HG02973 (cell line): ENCODE results near the gene NUDT16L1.

Experiments
- ATAC-seq: cut with Tn5 transposase; IDR thresholded peaks from one replicate; pipeline ENCODE4 v1.9.1; 2021; ENCODE audit warnings: moderate library complexity; ENCODE audit not compliant: unreplicated experiment

NUDT16L1 gene

DNA sequence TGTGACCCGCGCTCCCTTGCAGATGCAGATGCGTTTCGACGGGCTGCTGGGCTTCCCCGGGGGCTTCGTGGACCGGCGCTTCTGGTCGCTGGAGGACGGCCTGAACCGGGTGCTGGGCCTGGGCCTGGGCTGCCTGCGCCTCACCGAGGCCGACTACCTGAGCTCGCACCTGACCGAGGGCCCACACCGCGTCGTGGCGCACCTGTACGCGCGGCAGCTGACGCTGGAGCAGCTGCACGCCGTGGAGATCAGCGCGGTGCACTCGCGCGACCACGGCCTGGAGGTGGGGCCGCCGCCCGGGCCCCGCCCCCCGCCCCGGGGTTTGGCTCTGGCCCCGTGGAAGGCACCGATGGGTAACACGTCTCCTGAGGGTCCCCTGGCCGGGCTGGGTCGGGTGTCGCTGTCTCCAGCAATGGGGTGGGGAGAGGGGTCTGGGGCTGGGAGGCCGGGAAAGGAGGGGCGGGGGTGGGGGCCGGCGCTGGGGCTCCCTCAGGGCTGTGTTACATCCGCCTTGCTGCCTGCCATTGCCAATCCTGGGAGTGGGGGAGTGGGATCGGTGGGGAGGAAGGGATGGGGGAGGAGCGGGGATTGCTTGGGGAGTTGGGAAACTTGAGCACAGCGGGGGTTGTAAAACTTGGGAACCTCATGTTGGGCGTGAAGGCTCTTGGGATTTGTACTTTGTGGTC is 737 bp downstream of the NUDT16L1 start:
- peak; percentile 1 for ATAC-seq

DNA sequence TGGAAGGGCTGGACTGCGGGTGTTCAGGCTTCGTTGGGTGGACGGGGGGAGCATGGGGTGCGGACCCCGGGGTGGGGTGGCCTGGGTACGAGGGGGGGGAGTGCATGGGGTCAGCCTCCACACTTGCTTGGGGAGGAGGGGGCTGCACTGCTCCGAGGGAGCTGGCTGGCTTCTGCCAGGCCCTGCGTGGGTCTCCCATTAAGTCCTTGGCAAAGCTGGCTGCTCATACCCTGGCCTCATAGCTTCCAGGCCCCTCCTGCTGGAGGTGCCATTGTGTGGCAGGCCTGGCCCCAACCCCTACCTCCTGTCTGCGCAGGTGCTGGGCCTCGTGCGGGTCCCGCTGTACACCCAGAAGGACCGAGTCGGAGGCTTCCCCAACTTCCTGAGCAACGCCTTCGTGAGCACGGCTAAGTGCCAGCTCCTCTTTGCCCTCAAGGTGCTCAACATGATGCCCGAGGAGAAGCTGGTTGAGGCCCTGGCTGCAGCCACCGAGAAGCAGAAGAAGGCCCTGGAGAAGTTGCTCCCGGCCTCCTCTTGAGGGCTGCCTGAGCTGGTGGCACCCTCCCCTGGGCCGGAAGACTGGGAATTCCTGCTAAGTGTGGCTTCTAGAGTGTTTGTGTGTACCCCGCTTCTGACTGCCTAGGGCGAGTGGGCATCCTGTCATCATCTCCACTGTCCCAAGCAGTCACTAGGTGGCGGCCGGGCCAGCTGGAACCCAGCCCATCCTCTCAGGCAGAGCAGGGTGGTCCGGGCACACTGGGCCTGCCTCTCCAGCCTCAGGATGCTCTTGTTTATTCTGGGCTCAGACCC is 1.5 kb downstream of the NUDT16L1 start:
- ATAC-seq = no peak

DNA sequence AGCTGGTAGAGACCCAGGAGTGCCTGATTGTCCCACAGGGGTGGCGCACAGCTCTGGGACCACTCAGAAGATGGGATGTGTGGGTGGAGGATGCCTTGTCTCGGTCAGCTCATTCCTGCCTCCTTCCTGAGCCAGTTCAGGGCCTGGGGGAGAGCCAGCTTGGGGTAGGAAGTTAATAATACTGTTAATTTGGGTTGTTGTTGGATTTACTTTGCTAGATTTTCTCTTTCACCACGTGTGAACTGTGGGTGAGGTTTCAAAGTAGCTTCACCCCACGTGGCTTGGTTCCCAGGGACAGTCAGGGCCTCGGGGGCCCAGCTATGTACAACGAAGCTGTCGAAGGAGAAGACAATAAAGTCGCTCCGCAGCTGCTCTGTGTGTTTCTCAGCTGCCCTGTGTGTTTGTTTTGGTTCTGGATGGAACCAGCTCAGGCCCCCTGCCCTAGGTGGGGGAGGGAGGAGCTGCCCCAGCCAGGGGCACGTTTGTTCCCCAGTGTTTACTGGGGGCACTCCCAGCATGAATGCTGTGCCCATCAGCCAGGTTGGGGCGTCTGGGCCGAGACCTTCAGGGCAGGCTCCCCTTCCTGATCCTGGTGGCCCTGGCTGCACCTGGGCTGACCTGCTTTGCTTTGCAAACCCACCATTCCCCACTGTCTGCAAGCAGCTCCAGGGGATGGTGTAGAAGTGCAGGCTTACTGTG is 2.3 kb downstream of the NUDT16L1 start:
- ATAC-seq = no peak

DNA sequence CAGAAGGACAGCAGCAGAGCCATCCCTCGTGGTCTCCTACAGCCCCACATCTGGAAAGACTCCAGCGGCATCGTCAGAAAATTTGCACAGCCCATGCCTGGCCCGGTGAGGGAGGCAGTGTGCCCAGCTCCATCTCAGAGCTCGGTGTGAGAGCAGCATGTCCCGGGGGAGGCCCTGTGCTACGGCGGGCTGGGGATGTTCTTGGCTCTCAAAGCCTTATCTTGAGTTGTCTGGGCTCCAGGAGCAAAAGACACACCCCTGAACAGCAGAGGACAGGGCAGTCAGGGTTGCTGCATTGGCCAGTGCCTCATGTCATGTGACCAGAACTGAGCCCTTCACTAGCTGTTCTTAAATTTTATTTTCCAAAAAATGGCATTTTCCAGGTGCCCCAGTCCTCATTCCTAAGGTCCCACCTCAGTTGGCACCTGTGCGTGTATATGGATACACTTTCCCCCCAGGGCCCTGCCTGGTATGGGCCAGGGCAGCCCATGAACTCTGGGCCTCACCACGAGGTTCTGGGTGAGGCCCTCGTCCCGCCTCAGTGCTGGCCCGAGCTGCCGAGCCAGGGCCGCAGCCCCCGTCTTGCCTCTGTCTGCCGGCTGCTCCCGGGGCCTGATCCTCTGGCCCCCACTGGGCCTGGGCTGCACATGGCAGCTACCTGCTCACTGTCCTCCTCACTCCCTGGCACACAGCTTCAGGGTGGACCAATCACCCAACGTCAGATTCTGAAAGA is 3.0 kb downstream of the NUDT16L1 start:
- ATAC-seq = no peak

DNA sequence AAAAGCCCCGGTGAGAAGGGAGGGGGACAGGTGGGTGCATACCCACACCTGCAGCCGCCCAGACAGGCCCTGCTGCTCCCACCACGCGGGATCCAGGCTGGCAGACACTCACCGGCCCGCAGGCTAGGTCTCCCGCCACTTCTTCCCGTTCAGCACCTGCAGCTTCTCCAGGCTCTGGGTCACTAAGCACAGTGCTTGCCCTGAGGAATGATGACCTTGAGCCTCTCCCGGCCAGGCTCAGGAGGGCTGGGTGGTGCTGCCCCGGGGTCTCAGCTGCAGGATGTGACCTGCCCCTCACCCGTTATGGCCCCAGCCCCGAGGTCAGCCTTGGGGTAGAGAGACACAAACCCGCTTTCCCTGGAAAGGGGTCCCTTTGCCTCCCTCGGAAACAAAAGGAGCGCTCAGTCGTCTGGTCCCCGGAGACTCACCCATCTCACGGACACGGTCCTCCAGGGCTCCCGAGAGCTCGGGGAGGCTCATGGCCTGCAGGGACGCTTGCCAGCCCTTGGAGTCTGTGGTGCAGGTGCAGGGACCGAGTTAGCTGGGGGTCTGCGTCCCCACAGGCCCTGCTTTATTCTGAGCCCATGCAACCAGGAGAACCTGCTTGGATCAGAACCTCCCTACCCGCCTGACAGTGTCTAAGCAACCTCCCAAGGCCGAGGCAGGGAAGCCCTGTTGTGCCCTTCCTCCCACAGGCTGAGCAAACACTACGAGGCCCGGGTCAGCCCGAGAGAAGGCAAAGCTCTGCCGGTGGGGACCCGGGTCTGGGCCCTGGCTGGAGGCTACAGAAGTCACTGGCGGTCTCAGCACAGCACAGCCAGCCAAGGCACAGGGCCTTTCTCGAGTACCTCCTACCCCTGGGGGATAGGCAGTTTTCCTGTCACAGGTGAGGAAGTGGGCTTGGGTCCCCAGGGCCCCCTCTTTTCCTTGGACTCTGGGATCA is 3.8 kb downstream of the NUDT16L1 start:
- ATAC-seq = no peak

DNA sequence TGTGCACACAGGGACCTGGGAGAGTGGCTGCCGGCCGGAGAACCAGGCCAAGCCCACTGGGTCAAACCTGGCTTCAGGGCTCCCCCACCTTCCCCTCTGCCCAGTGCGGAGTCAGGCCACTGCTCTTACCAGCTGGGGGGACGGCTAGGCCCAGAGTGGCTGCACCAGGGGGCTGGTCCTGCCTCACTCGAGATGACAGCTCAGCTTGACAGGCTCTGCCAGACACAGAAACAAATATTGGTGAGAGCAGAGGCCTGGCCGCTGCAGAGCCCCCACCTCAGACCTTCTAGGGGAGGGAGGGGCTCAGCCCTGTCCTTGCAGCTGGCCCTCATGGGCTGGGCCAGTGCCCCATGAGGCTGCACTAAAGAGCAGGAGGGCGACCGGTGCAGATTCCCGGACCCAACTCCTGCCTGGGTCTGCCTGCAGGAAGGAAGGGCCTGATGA is 4.5 kb downstream of the NUDT16L1 start:
- ATAC-seq = no peak

DNA sequence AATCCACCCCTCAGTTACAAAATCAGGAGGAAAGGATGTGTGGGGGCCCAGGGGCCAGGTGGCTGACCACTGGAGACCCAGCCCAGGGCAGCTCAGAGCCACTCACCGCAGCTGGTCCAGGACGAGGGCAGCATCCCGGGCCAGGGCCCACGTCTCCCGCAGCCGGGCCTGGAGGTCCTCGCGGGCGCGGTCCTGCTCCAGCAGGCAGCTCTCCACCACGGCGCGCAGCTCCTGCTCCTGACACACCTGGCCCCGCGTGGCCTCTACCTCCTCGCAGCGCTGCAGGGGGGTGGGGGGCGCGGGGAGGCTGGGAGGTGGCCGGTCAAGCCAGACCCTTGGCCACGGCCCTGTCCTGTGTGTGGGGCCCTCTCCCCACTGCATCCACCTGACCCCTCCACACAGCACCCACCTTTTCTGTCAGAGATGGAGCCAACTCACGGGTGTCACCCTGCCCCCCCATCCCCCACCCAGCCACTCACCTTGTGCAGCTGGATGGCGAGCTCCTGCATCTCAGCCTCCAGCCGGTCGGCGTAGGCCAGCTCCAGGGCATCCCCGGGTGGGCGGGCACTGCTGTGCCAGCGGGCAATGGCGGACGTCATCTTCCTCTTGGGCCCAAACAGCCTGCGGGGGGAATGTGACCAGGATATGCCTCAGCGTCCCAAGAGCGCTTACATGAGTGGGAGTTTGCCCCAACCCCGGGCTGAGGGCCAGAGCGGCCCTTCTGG is 5.1 kb downstream of the NUDT16L1 start:
- ATAC-seq = no peak

DNA sequence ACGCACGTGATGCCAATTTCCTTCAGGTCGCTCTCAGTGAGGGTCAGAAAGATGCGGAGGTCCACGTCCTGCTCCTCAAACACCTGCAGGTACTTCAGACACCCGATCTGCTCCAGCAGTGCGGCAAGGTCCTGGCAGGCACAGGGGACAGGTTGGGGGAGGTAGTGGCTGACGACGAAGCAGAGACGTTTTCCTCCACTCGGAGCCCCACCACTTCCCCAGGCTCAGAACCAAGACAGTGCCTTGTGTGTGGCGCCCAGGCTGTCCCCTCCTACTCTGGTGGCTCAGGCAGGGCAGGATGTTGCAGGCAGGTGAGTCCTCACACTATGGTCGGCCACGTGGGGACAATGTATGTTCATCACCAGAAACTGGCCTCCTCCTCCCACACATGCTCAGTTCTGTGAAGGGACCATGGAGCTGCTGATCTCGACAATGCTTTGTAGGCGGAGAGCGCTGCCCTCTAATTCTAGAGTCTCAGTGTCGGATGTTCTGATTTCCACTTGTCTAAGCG is 5.7 kb downstream of the NUDT16L1 start:
- ATAC-seq = no peak

DNA sequence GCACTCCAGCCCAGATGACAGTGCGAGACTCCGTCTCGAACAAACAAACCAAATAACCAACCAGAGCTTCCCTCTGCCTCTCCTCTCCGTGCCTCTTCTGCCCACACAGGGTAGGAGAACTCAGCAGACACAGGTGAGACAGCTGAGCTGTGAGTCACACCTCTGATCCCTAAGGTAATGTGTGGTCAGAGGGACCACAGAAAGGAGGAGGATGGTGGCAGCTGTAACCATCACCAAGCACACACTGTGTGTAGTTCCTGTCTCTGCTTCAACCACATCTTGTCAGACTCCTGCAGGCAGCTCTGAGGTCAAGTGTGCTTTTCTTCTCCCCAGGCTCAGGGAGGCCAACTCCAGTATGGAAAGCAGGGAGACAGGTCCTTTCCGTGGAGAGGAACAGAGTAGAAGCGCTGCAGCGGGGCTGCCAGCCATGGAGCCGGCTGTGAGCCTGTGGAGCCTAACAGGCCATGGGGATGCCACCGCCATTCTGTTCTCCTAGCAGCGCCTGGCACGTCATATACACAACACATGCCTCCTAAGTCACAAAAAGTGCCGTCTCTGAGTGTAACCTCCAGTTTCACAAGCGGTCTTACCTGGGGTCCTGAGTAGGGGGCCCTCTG is 7.1 kb downstream of the NUDT16L1 start:
- no peak for ATAC-seq

DNA sequence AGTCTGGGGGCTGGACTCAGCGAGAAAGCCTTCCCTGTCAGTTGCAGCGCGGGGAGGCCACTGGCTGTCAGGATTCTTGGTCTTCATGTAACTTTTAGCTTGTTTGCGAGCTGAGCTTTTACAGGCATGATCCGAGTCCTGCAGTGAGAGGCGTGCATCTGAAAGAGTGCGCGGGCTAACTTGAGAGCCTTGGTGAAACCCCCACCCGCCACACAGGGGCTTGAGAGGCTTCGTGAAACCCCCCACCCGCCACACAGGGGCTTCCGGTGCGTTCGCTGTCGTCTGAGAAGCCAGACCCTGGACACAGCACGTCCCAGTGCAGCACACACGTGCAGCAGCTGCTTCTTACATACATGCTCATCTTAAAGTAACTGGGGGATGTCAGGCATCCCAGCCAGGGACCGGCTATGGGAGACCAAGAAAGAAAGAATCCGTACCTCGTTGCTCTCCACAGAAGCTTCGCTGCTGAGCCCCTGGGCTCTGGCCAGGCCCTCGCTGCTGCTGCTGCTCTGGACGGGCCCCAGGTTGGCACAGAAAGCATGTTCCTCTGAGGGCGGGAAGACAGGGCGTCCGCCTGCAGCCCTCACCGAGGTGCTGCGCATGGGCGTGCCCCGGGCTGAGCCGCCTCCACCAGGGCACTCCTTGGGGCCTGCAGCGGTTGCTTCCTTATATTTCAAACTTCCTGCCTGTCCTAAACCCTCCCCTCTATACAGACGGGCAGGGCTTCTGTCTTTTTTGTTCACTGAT is 7.8 kb downstream of the NUDT16L1 start:
- ATAC-seq = no peak

DNA sequence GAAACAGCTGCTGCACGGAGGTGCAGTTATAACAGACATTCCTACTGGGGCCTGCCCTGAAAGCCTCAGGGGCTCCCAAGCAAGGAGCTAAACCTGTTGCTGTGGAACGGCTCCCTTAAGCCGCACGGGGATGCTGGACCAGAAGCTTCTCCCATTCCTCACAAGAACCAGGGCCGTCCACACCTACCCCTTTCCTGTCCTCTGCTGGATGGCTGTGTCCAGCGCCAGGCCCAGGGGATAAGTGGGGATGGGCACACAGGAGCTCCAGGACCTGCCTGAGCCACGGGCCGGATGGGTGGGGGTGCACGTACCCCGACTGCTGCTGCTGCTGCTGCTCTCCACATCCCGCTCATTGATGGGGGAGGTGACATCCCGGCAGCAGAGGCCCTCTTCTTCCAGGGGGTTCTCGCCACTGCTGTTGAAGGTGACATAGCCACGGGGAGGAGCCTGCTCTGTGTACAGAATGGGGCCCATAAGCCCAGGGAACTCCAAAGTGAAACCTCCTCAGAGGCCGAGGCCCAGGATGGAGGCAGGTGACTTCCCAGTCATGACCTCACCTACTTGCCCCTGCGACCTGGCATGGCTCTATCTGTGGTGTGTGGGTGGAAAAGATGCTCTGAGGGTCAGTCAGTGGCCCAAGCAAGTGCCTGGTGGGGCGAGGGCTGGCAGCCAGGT is 8.6 kb downstream of the NUDT16L1 start:
- ATAC-seq = no peak

DNA sequence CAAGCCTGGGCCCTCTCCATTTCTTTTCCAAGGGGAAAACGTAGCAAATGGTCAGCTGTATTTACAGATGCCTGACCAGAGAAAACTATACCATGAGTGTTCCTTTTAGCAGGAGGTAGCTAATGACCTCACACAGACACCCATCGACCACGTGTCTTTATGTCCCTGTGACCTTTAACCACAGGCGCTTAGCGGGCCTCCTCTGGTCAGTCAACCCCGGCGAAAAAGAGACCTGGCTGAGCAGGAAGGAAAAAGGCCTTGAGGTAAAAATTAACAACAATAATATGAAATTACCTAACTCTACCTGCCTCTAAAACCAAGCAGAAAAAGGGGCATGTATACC is 9.1 kb downstream of the NUDT16L1 start:
- ATAC-seq = no peak

DNA sequence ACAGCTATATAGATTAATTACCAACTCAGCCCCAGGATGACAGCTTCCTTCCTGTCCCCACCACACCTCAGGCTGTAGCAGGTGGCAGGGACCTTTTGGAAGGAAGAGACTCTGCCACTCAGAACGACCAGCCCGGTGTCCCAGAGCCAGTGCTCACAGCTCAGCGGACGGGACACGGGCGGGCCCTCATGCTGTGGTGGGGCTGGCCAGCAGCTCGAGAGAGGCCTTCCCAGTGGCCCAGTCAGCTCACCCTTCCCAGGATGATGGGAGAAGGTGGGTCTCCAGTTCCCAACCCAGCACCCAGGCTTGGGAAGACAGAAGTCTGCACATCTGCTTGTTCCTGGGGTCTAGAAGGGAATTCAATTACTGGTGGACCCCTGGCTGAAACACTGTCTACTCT is 10.5 kb downstream of the NUDT16L1 start:
- ATAC-seq = no peak

DNA sequence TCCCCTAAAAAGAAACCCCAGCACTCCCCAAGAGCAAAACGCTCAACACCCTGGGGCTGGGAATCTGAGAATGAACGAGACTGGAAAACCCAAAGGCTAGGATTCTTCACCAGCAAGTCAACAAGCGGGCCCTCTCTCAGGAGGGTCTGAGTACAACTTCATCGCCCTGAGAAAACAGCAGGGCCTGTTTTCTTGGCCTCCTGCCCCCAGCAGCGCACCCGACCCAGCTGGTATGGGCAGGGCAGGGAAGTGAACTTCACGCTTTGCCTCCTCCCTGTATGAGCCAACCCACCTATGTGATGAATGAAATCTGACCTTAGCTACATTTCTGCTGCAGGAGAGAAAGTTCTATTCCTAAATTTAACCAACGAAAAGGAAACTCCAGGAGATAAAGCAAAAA is 11.1 kb downstream of the NUDT16L1 start:
- ATAC-seq = no peak

DNA sequence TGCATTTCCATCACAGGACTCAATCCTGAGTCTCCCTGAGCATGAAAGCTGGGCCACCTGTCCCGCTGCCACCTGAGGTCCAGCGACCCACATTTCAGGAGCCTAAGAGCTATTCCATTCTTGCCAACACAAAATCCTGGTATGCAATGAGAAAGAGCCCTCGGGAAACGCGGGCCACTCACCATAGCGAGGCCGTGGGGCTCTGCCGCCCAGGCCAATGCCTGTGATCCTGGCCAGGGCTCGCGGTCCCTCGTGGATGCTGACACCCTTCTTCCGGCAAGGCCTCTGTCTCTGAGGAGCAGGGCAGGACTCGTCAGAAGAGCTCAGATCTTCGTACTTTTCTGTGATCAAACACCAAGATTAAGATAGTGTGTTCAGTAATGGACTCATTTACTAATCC is 11.6 kb downstream of the NUDT16L1 start:
- no peak for ATAC-seq

DNA sequence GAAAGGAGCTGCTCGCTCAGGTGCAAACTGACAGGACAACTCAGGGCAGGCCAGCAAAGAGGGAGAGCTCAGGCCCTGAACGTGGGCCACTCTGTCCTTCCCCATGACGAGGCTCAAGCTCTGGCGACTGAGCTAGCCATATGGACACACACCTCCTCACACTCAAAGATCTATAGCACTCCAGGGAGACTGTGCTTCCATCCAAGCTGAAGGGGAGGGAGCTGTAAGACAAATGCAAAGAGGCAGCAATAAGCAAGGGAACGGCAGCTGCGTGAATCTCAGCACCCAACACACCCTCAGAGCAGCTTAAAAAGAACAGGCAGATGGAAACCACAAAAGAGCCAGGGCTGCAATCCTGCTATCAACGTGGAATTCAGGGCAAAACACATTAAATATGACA is 13.5 kb downstream of the NUDT16L1 start:
- ATAC-seq = no peak

DNA sequence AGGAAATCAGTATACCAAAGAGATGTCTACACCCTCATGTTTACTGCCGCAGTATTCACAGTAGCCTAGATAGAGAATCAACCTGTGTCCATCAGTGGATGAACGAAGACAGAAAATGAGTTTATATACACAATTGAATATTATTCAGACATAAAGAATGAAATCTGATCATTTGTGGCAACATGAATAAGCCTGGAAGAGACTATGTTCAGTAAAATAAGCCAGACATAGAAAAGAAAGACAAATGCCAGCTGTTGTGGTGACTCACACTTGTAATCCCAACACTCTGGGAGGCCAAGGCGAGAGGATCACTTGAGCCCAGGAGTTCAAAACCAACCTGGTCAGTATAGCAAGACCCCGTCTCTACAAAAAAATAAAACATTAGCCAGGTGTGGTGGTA is 16.1 kb downstream of the NUDT16L1 start:
- no peak for ATAC-seq
